Fibroblast of villous mesenchyme (primary cell): ENCODE measurements around the gene C12orf76. TPM values are rescaled to one million over a fixed set of nuclear protein-coding genes. Genes with fewer than 3 reads are reported as not detected.
"Not testable (repeated sequence)": the region's sequence is repeated elsewhere in the genome, so short reads cannot be mapped to it uniquely, and the experiment has no call there.

Source experiments
- DNase-seq: peaks from one replicate; pipeline ENCODE4 v3.0.0-alpha.2; 2010; ENCODE audit warnings: low read depth
- H3K4me3 ChIP-seq: 2 replicates; pipeline ENCODE4 v1.5.1; 2011; ENCODE audit warnings: low read depth, mild to moderate bottlenecking, low read length
- total RNA-seq: library from RNA; depleted of rRNA; stranded (reverse); fragments of >200 nt; gene quantifications from 2 replicates; pipeline ENCODE4 v1.2.3, GENCODE V29; 2012
- TF ChIP-seq, protein P1 (sequence below): IDR thresholded peaks from 2 replicates; pipeline ENCODE4 v1.5.1; 2012; ENCODE audit warnings: low read depth, mild to moderate bottlenecking, low read length; ENCODE audit not compliant: insufficient read depth

C12orf76 gene
- total RNA-seq, 1 donor, result 9.5 TPM

DNA sequence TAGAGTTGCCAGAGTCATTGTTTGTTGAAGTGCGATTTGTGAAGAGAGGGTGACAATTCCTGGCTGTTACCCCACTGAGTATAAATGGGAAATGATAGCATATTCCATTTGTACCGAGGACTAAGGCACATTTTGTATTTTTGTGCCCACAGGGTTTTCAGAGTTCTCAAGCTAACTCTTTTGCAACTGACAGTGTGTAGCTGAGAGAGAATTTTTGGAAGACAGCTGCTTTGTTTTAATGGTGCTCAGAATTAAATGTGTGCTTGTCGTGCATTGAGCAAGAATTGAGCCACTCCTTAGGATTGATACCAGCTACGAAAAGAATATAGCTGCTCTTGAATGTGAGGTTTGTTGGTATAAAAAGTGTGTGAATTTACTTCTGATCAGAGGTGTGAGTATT lies 27.4 kb downstream of the C12orf76 start:
- TF ChIP-seq, protein P1, sequence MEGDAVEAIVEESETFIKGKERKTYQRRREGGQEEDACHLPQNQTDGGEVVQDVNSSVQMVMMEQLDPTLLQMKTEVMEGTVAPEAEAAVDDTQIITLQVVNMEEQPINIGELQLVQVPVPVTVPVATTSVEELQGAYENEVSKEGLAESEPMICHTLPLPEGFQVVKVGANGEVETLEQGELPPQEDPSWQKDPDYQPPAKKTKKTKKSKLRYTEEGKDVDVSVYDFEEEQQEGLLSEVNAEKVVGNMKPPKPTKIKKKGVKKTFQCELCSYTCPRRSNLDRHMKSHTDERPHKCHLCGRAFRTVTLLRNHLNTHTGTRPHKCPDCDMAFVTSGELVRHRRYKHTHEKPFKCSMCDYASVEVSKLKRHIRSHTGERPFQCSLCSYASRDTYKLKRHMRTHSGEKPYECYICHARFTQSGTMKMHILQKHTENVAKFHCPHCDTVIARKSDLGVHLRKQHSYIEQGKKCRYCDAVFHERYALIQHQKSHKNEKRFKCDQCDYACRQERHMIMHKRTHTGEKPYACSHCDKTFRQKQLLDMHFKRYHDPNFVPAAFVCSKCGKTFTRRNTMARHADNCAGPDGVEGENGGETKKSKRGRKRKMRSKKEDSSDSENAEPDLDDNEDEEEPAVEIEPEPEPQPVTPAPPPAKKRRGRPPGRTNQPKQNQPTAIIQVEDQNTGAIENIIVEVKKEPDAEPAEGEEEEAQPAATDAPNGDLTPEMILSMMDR, result no peak
- no peak for DNase-seq

DNA sequence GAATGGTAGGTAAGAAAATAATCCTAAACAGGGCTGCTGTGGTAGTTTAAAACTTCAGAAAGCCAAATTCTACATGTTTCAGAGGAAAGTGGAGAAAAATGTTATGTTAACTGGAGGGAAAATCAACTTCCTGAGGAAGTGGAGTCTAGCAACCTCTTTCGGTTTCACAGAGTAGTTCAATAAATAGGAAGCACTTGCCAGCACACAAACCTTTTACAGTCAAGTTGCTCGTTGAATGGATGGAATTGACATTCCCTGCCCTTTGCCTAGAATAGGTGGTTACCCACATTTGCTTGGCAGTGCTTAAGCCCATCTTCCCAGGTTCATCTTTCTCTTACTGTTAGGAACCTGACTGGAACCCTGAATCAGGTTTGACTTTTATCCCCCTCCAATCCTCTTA lies 33.2 kb downstream of the C12orf76 start:
- TF ChIP-seq, protein P1, result no peak
- DNase-seq, result no peak
- H3K4me3 ChIP-seq, result no peak overlapping the region

More for the DNA sequence above, 27.4 kb downstream of the C12orf76 start:
- no peak overlapping the region for H3K4me3 ChIP-seq

DNA sequence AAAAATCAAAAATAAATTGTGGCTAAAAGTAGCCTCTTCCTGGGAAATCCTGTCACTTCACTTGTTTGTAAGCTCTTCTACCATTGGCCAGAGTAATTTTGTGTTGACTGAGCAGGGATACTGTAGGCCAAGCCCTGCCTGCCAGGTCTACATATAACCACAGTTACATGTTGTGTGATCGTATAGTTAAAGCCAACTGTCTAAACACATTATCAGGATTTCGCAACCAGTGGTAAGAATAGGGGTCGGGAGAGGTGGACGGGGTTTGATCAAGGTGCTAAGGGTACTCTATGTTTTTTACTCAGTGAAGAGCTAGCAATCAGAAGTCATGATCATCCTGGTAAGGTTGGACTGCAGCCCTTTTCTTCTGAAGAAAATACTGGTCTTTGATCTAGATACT lies 35.7 kb downstream of the C12orf76 start:
- TF ChIP-seq, protein P1, result no peak
- H3K4me3 ChIP-seq, result no peak overlapping the region
- no peak for DNase-seq

- TF ChIP-seq, protein P1, result no peak
- no peak overlapping the region for H3K4me3 ChIP-seq
- peak; percentile 65 for DNase-seq
These were observed 36.2 kb downstream of the C12orf76 start for GRCh38 chr12:110012137-110012536.

GRCh38 chr12:110010853-110011723 lies 37.2 kb downstream of the C12orf76 start:
- H3K4me3 ChIP-seq, result no peak overlapping the region
- TF ChIP-seq, protein P1, result no peak
- no peak for DNase-seq

DNA sequence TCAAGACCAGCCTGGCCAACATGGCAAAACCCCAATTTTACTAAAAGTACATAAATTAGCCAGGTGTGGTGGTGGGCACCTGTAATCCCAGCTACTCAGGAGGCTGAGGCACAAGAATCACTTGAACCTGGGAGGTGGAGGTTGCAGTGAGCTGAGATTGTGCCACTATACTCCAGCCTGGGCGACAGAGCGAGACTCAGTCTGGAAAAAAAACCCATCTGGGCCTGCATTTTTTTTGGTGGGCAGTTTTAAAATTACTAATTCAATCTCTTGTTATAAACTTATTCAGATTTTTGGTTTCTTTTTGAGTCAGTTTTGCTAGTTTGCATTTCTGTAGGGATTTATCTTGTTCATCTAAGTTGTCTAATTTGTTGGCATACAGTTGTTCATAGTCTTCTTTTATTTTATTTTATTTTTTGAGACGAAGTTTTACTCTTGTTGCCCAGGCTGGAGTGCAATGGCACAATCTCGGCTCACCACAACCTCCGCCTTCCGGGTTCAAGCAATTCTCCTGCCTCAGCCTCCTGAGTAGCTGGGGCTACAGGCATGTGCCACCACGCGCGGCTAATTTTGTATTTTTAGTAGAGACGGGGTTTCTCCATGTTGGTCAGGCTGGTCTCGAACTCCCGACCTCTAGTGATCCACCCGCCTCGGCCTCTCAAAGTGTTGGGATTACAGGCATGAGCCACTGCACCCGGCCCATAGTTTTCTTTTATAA lies 39.5 kb downstream of the C12orf76 start:
- DNase-seq, H3K4me3 ChIP-seq: not testable (repeated sequence)

DNA sequence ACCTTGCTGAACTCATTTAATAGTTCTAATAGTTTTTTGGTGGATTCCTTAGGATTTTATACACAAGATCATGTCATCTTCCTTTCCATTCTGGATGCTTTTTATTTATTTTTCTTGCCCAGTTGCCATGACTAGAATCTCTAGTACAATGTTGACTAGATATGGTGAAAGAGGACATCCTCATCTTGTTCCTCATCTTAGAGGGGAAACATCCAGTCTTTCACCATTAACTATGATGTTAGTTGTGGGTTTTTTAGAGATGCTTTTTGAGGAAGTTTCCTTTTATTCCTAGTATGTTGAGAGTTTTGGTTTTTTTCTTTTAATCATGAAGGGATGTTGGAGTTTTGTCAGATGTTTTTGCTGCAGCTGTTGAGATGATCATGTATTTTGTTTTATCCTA lies 40.4 kb downstream of the C12orf76 start:
- TF ChIP-seq, protein P1, result no peak
- no peak overlapping the region for H3K4me3 ChIP-seq
- DNase-seq, result no peak
